ENCODE data around the gene SPDYA.

SPDYA gene

GRCh38 chr2:28871620-28872019 is 61.0 kb downstream of the SPDYA start:
- H3K4me1 ChIP-seq: peaks cover 0 to 34% (median 23%) of the 10 kb centered on the region in 4 donors
- H3K4me3 ChIP-seq: no peak overlapping the region
- intact Hi-C loops (cut with DNase I; ENCODE audit: low total_unique reads): no loop called here
- H3K9me3 ChIP-seq: no peaks in the 10 kb centered on the region
- no peak for DNase-seq
- no peaks in the 10 kb centered on the region for H3K36me3 ChIP-seq
- no peak overlapping the region for H3K27ac ChIP-seq
- H3K27me3 ChIP-seq: no peaks in the 10 kb centered on the region
- TF ChIP-seq, protein P1, sequence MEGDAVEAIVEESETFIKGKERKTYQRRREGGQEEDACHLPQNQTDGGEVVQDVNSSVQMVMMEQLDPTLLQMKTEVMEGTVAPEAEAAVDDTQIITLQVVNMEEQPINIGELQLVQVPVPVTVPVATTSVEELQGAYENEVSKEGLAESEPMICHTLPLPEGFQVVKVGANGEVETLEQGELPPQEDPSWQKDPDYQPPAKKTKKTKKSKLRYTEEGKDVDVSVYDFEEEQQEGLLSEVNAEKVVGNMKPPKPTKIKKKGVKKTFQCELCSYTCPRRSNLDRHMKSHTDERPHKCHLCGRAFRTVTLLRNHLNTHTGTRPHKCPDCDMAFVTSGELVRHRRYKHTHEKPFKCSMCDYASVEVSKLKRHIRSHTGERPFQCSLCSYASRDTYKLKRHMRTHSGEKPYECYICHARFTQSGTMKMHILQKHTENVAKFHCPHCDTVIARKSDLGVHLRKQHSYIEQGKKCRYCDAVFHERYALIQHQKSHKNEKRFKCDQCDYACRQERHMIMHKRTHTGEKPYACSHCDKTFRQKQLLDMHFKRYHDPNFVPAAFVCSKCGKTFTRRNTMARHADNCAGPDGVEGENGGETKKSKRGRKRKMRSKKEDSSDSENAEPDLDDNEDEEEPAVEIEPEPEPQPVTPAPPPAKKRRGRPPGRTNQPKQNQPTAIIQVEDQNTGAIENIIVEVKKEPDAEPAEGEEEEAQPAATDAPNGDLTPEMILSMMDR (IDR thresholded peaks at IDR 0.05): no peak

DNA sequence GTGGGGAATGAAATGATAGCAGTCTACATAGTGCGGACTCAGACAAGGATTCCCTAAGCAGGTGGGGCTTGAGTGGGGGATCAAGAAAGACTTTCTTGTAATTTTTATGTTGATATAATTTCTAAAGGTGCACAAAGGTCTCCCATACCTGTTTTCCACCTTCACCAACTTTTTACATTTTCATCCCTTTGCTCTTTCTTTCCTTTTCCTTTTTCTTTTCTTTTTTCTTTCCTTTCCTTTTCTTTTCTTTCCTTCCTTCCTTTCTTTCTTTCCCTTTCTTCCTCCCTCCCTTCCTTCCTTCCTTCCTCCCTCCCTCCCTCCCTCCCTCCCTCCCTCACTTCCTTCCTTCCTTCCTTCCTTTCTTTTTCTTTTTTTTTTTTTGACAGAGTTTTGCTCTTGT is 69.6 kb downstream of the SPDYA start:
- no peaks in the 10 kb centered on the region for H3K36me3 ChIP-seq
- H3K4me1 ChIP-seq: no peaks in the 10 kb centered on the region
- H3K27me3 ChIP-seq: peaks cover 0 to 9% of the 10 kb centered on the region in 2 donors
- H3K27ac ChIP-seq: no peak overlapping the region
- intact Hi-C loops (cut with DNase I; ENCODE audit: low total_unique reads): loop anchor here (10.0 kb wide), 1 partner anchor 315 kb away; no protein-coding TSS in a partner anchor
- TF ChIP-seq, protein P1 (IDR thresholded peaks at IDR 0.05): no peak
- no peak for DNase-seq
- H3K4me3 ChIP-seq: no peak overlapping the region
- no peaks in the 10 kb centered on the region for H3K9me3 ChIP-seq

DNA sequence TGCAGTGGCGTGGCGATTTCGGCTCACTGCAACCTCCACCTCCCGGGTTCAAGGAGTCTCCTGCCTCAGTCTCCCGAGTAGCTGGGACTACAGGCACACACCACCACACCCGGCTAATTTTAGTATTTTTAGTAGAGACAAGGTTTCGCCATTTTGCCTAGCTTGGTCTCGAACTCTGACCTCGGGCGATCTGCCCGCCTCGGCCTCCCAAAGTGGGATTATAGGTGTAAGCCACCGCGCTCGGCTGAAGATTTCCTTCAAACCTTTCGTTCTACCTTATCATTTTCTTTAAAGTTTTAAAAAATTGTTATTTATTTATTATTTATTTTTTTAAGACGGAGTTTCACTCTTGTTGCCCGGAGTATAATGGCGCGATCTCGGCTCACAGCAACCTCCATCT is 82.9 kb downstream of the SPDYA start:
- no peaks in the 10 kb centered on the region for H3K27me3 ChIP-seq
- TF ChIP-seq, protein P1 (IDR thresholded peaks at IDR 0.05): no peak
- peak overlapping the region in 1 of 2 donors; percentile 98 for H3K4me3 ChIP-seq
- H3K36me3 ChIP-seq: no peaks in the 10 kb centered on the region
- H3K9me3 ChIP-seq: no peaks in the 10 kb centered on the region
- H3K4me1 ChIP-seq: peaks cover 0 to 34% (median 20%) of the 10 kb centered on the region in 4 donors
- H3K27ac ChIP-seq: no peak overlapping the region
- DNase-seq: peak in 1 of 2 donors; percentile 62
- intact Hi-C loops (cut with DNase I; ENCODE audit: low total_unique reads): no loop called here

GRCh38 chr2:28894470-28895188 is 84.0 kb downstream of the SPDYA start, which contains the start of gene WDR43:
Gene WDR43 (plus strand): TSS chr2:28894667. CDS start chr2:28894699, 32 bp downstream.
- intact Hi-C loops (cut with DNase I; ENCODE audit: low total_unique reads): no loop called here
- TF ChIP-seq, protein P1 (IDR thresholded peaks at IDR 0.05): peak in 1 of 2 experiments; percentile 17
- Histone ChIP-seq H3K4me3 (peak within 1 kb of the TSS; percentile 97 to 98), H3K27me3 (no peaks in the 10 kb centered on the region), H3K27ac (peak within 1 kb of the TSS; percentile 77 to 82), H3K9me3 (no peaks in the 10 kb centered on the region), H3K36me3 (no peaks in the 10 kb centered on the region), H3K4me1 (peaks cover 0 to 39% (median 20%) of the 10 kb centered on the region in 4 donors)
- DNase-seq: peak; percentile 96 to 99

DNA sequence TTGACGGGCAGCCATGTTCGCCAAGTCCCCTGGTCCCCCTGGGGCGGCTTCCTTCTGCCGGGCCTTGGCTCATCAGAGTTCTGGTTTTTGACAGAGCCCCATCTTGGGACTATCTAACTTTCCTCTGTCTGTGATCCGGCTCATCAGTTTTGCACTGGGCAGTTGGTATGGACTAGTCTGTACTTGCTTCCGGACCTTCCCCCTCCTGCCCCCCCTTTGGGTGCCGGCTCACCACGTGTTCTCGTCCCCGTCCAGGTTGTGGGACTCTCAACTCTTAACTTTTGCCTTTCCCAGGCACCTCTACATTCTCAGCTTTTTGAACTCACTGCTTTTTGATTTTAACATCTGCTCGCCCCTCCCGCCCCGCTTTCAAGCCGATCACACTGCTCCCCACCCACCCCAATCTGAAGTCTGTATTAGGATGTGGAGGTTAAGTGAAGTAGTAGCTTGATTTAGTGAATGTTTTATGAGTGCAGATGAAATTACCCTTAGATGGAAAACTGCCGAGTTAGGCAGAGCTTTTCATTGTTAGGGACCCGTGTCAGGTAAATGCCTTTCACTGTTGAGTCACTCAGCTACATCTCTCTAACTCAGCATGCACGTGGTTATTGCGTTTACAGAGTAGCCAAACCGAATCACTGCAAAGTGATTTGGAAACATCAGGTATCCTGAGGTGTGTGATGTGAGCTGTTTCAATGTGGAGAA is 84.7 kb downstream of the SPDYA start:
- Histone ChIP-seq H3K27me3 (no peaks in the 10 kb centered on the region), H3K4me3 (peak overlapping the region; percentile 97 to 98), H3K4me1 (peaks cover 0 to 39% (median 20%) of the 10 kb centered on the region in 4 donors), H3K36me3 (no peaks in the 10 kb centered on the region), H3K9me3 (no peaks in the 10 kb centered on the region), H3K27ac (peak overlapping the region; percentile 77 to 82)
- TF ChIP-seq, protein P1 (IDR thresholded peaks at IDR 0.05): no peak
- intact Hi-C loops (cut with DNase I; ENCODE audit: low total_unique reads): no loop called here
- peak in 1 of 2 donors; percentile 27 for DNase-seq

Measured in tibial artery (tissue), 4 donors.